Endothelial cell (in vitro differentiated cells): ENCODE data around the gene SLC28A2. TPM values are rescaled to one million over a fixed set of nuclear protein-coding genes. Genes with fewer than 3 reads are reported as not detected.

Experiments used
- DNase-seq: peaks from one replicate; pipeline ENCODE4 v3.0.0; 2021; ENCODE audit warnings: low spot score
- H3K27ac Mint-ChIP-seq: one replicate; pipeline ENCODE4 v1.8.0; 2021; ENCODE audit warnings: mixed read lengths, inconsistent platforms; ENCODE audit not compliant: unreplicated experiment
- H3K27me3 Mint-ChIP-seq: one replicate; pipeline ENCODE4 v1.8.0; 2021; ENCODE audit warnings: mild to moderate bottlenecking, moderate library complexity, mixed read lengths, inconsistent platforms; ENCODE audit not compliant: unreplicated experiment
- H3K36me3 Mint-ChIP-seq: one replicate; pipeline ENCODE4 v1.8.0; 2021; ENCODE audit warnings: mild to moderate bottlenecking, low read depth, mixed read lengths, inconsistent platforms; ENCODE audit not compliant: unreplicated experiment
- H3K4me1 Mint-ChIP-seq: one replicate; pipeline ENCODE4 v1.8.0; 2021; ENCODE audit warnings: mild to moderate bottlenecking, mixed read lengths, inconsistent platforms; ENCODE audit not compliant: unreplicated experiment
- H3K4me3 Mint-ChIP-seq: one replicate; pipeline ENCODE4 v1.8.0; 2021; ENCODE audit warnings: mild to moderate bottlenecking, mixed read lengths, inconsistent platforms; ENCODE audit not compliant: unreplicated experiment
- H3K9me3 Mint-ChIP-seq: one replicate; pipeline ENCODE4 v1.8.0; 2021; ENCODE audit warnings: mixed read lengths, inconsistent platforms; ENCODE audit not compliant: unreplicated experiment
- long read RNA-seq: library from polyadenylated mRNA; unstranded; transcript quantifications from one replicate; pipeline ENCODE4 v2.0.0, GENCODE V29; 2020; ENCODE audit not compliant: unreplicated experiment
- total RNA-seq: library from RNA; stranded (reverse); fragmentation: NEBNext Ultra II Directional; extraction: Animal tissue kit (Norgen Biotek cat#: 25700); gene quantifications from one replicate; pipeline ENCODE4 v1.2.1, GENCODE V29; 2021; ENCODE audit not compliant: unreplicated experiment
- TF ChIP-seq, protein P1 (sequence below): fragments of 200-600 bp; sonication (generic); IDR thresholded peaks from one replicate; pipeline ENCODE4 v1.5.0; 2021; ENCODE audit warnings: antibody characterized with exemption; ENCODE audit not compliant: unreplicated experiment

SLC28A2 gene, protein sequence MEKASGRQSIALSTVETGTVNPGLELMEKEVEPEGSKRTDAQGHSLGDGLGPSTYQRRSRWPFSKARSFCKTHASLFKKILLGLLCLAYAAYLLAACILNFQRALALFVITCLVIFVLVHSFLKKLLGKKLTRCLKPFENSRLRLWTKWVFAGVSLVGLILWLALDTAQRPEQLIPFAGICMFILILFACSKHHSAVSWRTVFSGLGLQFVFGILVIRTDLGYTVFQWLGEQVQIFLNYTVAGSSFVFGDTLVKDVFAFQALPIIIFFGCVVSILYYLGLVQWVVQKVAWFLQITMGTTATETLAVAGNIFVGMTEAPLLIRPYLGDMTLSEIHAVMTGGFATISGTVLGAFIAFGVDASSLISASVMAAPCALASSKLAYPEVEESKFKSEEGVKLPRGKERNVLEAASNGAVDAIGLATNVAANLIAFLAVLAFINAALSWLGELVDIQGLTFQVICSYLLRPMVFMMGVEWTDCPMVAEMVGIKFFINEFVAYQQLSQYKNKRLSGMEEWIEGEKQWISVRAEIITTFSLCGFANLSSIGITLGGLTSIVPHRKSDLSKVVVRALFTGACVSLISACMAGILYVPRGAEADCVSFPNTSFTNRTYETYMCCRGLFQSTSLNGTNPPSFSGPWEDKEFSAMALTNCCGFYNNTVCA
- total RNA-seq: not detected
- long read RNA-seq: 0 reads

DNA sequence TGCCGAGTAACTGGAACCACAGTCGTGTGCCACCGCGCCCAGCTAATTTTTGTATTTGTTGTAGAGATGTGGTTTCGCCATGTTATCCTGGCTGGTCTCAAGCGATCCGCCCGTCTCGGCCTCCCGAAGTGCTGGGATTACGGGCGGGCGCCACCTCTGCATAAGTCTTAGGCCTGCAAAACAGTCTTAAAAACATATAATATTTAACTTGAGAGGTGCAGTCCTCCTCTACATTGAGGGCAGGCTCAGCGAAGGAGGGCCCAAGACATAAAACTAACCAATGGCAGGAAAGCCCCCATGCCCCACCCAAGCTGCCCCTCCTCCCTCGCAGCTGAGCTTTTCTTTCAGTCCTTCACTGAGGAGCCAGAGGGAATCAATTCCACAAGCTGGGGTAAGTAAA lies at the start of gene SLC28A2:
Gene SLC28A2 (plus strand): TSS at position 347 of the 400 bp plus-strand sequence. CDS start 982 bp downstream, outside the sequence.
- Mint-ChIP-seq H3K36me3 (no peaks in the 10 kb centered on the region), H3K4me1 (no peaks in the 10 kb centered on the region), H3K27me3 (no peaks in the 10 kb centered on the region), H3K27ac (no peak within 1 kb of the TSS), H3K4me3 (no peak within 1 kb of the TSS), H3K9me3 (no peaks in the 10 kb centered on the region)
- TF ChIP-seq, protein P1, sequence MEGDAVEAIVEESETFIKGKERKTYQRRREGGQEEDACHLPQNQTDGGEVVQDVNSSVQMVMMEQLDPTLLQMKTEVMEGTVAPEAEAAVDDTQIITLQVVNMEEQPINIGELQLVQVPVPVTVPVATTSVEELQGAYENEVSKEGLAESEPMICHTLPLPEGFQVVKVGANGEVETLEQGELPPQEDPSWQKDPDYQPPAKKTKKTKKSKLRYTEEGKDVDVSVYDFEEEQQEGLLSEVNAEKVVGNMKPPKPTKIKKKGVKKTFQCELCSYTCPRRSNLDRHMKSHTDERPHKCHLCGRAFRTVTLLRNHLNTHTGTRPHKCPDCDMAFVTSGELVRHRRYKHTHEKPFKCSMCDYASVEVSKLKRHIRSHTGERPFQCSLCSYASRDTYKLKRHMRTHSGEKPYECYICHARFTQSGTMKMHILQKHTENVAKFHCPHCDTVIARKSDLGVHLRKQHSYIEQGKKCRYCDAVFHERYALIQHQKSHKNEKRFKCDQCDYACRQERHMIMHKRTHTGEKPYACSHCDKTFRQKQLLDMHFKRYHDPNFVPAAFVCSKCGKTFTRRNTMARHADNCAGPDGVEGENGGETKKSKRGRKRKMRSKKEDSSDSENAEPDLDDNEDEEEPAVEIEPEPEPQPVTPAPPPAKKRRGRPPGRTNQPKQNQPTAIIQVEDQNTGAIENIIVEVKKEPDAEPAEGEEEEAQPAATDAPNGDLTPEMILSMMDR: no peak
- no peak for DNase-seq

DNA sequence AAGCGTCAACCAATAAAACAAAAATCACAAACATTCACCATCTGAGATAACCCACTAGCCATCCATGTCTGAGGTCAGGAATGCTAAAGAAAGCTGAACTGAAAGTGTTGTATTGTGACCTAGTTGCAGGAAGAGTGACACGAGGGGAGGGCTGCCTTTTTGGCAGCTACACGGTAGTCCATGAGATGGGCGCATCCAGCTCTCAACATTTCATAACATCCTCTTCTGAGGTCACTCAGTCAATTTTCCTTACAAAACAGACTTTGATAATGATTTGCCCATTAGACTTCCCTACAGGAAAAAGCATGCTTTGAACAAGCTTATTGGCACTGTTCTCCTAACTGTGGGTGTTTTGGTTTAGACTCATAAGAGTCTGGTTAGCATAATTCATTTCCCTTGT lies 48.9 kb upstream of the SLC28A2 start:
- no peak for DNase-seq
- peaks cover 14% of the 10 kb centered on the region for H3K4me1 Mint-ChIP-seq
- no peak overlapping the region for H3K4me3 Mint-ChIP-seq
- H3K9me3 Mint-ChIP-seq: no peaks in the 10 kb centered on the region
- peaks cover 12% of the 10 kb centered on the region for H3K36me3 Mint-ChIP-seq
- peaks cover 20% of the 10 kb centered on the region for H3K27me3 Mint-ChIP-seq
- TF ChIP-seq, protein P1: no peak
- H3K27ac Mint-ChIP-seq: no peak overlapping the region

DNA sequence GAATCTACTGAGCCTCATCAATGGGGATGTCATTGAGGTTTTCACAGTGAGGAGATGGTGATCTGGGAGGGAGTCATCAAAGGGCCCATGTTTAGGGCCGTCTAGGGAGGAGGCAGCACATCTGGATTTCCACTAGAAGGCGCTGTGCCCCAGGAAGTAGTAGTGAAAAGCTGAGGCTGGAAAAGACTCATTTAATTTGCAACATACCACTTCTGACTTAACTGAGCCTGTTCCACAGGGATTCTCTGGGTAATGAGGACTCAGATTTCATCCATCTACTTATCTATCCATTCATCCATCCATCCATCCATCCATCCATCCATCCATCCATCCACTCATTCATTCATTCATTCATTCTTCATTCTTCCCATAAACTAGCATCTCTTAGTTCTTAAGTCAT lies 46.8 kb upstream of the SLC28A2 start:
- DNase-seq: peak; percentile 76
- TF ChIP-seq, protein P1: peak; percentile 75
- H3K36me3 Mint-ChIP-seq: no peaks in the 10 kb centered on the region
- no peaks in the 10 kb centered on the region for H3K9me3 Mint-ChIP-seq
- no peak overlapping the region for H3K4me3 Mint-ChIP-seq
- no peak overlapping the region for H3K27ac Mint-ChIP-seq
- peaks cover 6% of the 10 kb centered on the region for H3K27me3 Mint-ChIP-seq
- H3K4me1 Mint-ChIP-seq: no peaks in the 10 kb centered on the region

DNA sequence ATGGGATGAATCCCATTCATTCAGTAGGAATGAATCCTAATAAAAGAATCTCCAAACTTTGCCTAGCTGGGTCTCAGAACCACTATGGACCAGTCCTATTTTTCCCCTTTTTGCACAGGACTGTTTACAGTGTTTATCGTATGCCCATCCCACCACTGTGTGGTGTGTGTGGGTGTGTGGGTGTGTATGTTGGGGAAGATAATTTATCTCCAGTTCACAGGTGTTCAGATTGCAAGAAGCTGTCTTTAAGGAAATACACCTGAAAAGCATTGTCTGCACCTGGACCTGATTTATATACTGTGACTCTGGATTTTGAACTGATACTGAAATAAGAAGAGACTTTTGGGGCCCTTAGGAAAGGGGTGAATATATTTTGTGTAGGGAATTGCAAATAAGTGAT lies 39.5 kb upstream of the SLC28A2 start:
- TF ChIP-seq, protein P1: no peak
- Mint-ChIP-seq H3K36me3 (no peaks in the 10 kb centered on the region), H3K27me3 (no peaks in the 10 kb centered on the region), H3K4me3 (no peak overlapping the region), H3K27ac (no peak overlapping the region), H3K4me1 (no peaks in the 10 kb centered on the region), H3K9me3 (no peaks in the 10 kb centered on the region)
- no peak for DNase-seq
